Measurements from ENCODE around the gene PODNL1. TPM values are rescaled to one million over a fixed set of nuclear protein-coding genes. Genes with fewer than 3 reads are reported as not detected.
A peak's percentile ranks its signal among the peaks of the same experiment; 100 is the strongest.

The PODNL1 gene
- total and polyA plus RNA-seq, 2 of the 8 experiments (the other 6 are each of a cell fraction or from before 2014, with no cell fraction given) = 1.0 to 1.5 TPM

DNA sequence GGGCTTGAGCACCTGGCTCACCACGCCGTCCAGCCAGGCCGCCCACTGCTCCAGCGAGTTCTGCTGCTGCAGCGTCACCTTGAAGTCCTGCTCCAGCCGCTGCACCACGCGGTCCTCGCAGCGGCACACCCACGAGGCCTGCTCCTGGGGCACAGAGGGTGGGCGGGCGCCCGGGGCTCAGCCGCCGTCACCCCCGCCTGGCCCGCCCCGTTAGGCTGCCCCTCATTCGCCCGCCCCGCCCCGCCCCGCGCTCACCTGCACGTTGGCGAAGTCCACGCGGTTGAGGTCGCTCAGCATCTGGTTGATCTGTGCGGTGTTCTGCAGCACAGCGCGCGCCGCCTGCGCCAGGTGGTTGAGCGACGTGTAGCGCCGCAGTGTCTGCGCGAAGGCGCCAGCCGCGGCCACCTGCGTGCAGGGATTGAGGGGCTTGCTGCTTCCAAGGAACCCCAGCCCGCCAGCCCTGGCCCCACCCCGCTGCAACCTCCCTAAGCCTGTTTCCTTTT lies 25.4 kb upstream of the PODNL1 start:
- FAIRE-seq (no peak), DNase-seq (ENCODE audit: low read depth in 1 of 2, low spot score in 2 of 2) (no peak)
- Histone ChIP-seq H2BK15ac (ENCODE audit: low read length) (no peak overlapping the region; the same call in 1 of the 2 replicates), H3K4me2 (ENCODE audit: insufficient read depth in 1 of 2, low read depth in 2 of 2, low read length in 2 of 2) (peak overlapping the region; percentile 66 to 98), H3K79me1 (ENCODE audit: low read depth, low read length) (no peaks in the 10 kb centered on the region), H4K5ac (ENCODE audit: insufficient read length, low read depth, low read length) (no peak overlapping the region), H3K9ac (replicated peaks in 1 of 4; ENCODE audit: extremely low read depth in 1 of 4, low read depth in 3 of 4, low read length in 3 of 4) (peak overlapping the region in 3 of 4 experiments; percentile 36 to 63 (median 48); a peak in 3 of 7 replicates), H3K9me3 (ENCODE audit: insufficient read depth in 2 of 2, low read depth in 1 of 2, low read length in 1 of 2) (no peaks in the 10 kb centered on the region), H3K79me2 (ENCODE audit: control insufficient read depth in 1 of 2, insufficient read depth in 2 of 2, low read length in 2 of 2) (no peaks in the 10 kb centered on the region), H2BK12ac (ENCODE audit: low read depth, low read length) (peak overlapping the region; percentile 39; the same call in 1 of the 2 replicates), H2AFZ (ENCODE audit: low read length) (no peak overlapping the region), H3K14ac (ENCODE audit: insufficient read length) (no peak overlapping the region), H2BK120ac (replicated peaks; ENCODE audit: low read depth, low read length) (no peak overlapping the region), H3K23me2 (ENCODE audit: low read depth, low read length) (peaks cover 13% of the 10 kb centered on the region; the same call in 1 of the 2 replicates), H3K18ac (ENCODE audit: extremely low read depth, low read length) (peak overlapping the region; percentile 90), H2BK20ac (ENCODE audit: low read length) (peak overlapping the region; percentile 72; the same call in 1 of the 2 replicates), H3K27me3 (replicated peaks in 1 of 4; ENCODE audit: control insufficient read depth in 3 of 4, extremely low read depth in 1 of 4, insufficient read depth in 3 of 4, low read length in 3 of 4) (peaks cover 0 to 4% (median 0%) of the 10 kb centered on the region in 4 experiments; a peak in 2 of 7 replicates), H4K91ac (replicated peaks; ENCODE audit: insufficient read length, low read length) (peak overlapping the region; percentile 29), H3K4me1 (replicated peaks in 1 of 4; ENCODE audit: control insufficient read depth in 3 of 4, insufficient read depth in 4 of 4, low read length in 3 of 4) (peaks cover 0 to 9% (median 4%) of the 10 kb centered on the region in 4 experiments; a peak in 4 of 7 replicates), H3K56ac (replicated peaks; ENCODE audit: insufficient read length, low read depth, low read length) (no peak overlapping the region), H3K4ac (replicated peaks; ENCODE audit: insufficient read length, low read depth, low read length) (no peak overlapping the region), H3K23ac (ENCODE audit: insufficient read length) (no peak overlapping the region), H3K4me3 (ENCODE audit: extremely low read depth in 1 of 4, insufficient read depth in 2 of 4, low read depth in 3 of 4, low read length in 4 of 4) (peak overlapping the region; percentile 25 to 66 (median 52)), H2BK5ac (ENCODE audit: low read depth, low read length) (peak overlapping the region; percentile 44; the same call in 1 of the 2 replicates), H3K27ac (ENCODE audit: low read depth, low read length) (no peak overlapping the region), H4K8ac (ENCODE audit: extremely low read depth, insufficient read depth, low read length) (peak overlapping the region; percentile 73), H3K36me3 (ENCODE audit: control insufficient read depth in 2 of 4, insufficient read depth in 4 of 4, low read length in 3 of 4) (peaks cover 2 to 33% (median 20%) of the 10 kb centered on the region in 4 experiments; a peak in 6 of 8 replicates), H4K20me1 (replicated peaks in 1 of 2; ENCODE audit: control insufficient read depth in 1 of 2, insufficient read depth in 2 of 2, low read length in 2 of 2) (peaks cover 0 to under 1% of the 10 kb centered on the region in 2 experiments), H2AK5ac (ENCODE audit: low read depth, low read length) (no peak overlapping the region)
- CTCF ChIA-PET (ENCODE audit: partially characterized antibody) = interaction anchor here (0.9 to 7.8 kb wide), 5 partner anchors 11 to 96 kb away, joined by 4 to 77 read pairs (median 14); no protein-coding TSS in a partner anchor
- POLR2A ChIA-PET (ENCODE audit: partially characterized antibody) = interaction anchor here (0.7 to 4.8 kb wide), 16 partner anchors 10 to 96 kb away, joined by 3 to 48 read pairs (median 6); partner anchors contain the start of genes DCAF15, IL27RA, PODNL1 and RFX1
- 7% methylated on average over 5 of the region's 48 CpGs; no CpG with 5 or more reads in 1 of the 2 experiments for WGBS, 2 experiments (ENCODE audit: extremely low coverage in 1 of 2, insufficient coverage in 1 of 2, insufficient read length in 1 of 2, insufficient replicate concordance in 2 of 2, low coverage in 1 of 2, low lambda C conversion rate in 2 of 2, missing lambda C conversion rate in 1 of 2)
- TF ChIP-seq POLR2AphosphoS5 (IDR thresholded peaks at IDR 0.05; ENCODE audit: low read depth, low read length) (peak; percentile 69), RNF2 (IDR thresholded peaks at IDR 0.05; ENCODE audit: borderline replicate concordance, low read depth, low read length, missing control alignments, poor library complexity, severe bottlenecking) (peak; percentile 52), RAD21 (IDR thresholded peaks at IDR 0.05 in 1 of 2, conservative IDR thresholded peaks at IDR 0.05 in 1 of 2; ENCODE audit: low read depth in 2 of 2, low read length in 2 of 2) (no peak; a peak in 1 of 4 replicates), FOSL1 (IDR thresholded peaks at IDR 0.05; ENCODE audit: insufficient read depth, low read depth, low read length) (no peak), EGR1 (IDR thresholded peaks at IDR 0.05; ENCODE audit: borderline replicate concordance, low read depth, low read length) (no peak), TAF1 (IDR thresholded peaks at IDR 0.05; ENCODE audit: low read depth, low read length) (0 out of 2 replicates have a peak, but pooled peaks have one; percentile 54), CEBPB (IDR thresholded peaks at IDR 0.05; ENCODE audit: low read depth, low read length) (no peak), E2F6 (IDR thresholded peaks at IDR 0.05) (peak; percentile 82), CHD1 (IDR thresholded peaks at IDR 0.05; ENCODE audit: low read depth, low read length) (no peak)
- TF ChIP-seq, protein P1, sequence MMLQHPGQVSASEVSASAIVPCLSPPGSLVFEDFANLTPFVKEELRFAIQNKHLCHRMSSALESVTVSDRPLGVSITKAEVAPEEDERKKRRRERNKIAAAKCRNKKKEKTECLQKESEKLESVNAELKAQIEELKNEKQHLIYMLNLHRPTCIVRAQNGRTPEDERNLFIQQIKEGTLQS (IDR thresholded peaks at IDR 0.05; ENCODE audit: insufficient read depth, low read depth, low read length) = no peak

All from H1 (cell line).